SK-N-DZ (cell line): ENCODE results near the gene KIF9. TPM values are rescaled to one million over a fixed set of nuclear protein-coding genes. Genes with fewer than 3 reads are reported as not detected.
A peak's percentile ranks its signal among the peaks of the same experiment; 100 is the strongest.
"Not testable (repeated sequence)": the region's sequence is repeated elsewhere in the genome, so short reads cannot be mapped to it uniquely, and the experiment has no call there.

Experiments
- DNase-seq: peaks from one replicate; pipeline ENCODE4 v3.0.0-alpha.2; 2015; ENCODE audit warnings: low spot score
- polyA plus RNA-seq, 2 experiments: library from polyadenylated mRNA; depleted of rRNA; stranded (reverse); fragments of >200 nt; gene quantifications; 2 replicates each; pipeline ENCODE4 v1.2.3, GENCODE V29; 2014

The KIF9 gene
- polyA plus RNA-seq (2014; cell fraction: cytosol; rRNA removed), result 4.1 and 5.2 TPM in 2 replicates
- polyA plus RNA-seq (2014; cell fraction: nucleus; rRNA removed), result 6.9 and 9.3 TPM in 2 replicates

- DNase-seq, result peak; percentile 92
Observed at GRCh38 chr3:47282424-47283192, at the start of gene KIF9, which contains the start of gene KLHL18. Gene KIF9 (minus strand): TSS chr3:47282799. CDS start chr3:47277374, 5,425 bp downstream. Gene KLHL18 (plus strand): TSS chr3:47282944. CDS start chr3:47282966, 22 bp downstream.

- peak; percentile 47 for DNase-seq
Observed at GRCh38 chr3:47324278-47324865, 41.8 kb upstream of the KIF9 start.

GRCh38 chr3:47323431-47324277 is 41.1 kb upstream of the KIF9 start:
- no peak for DNase-seq

GRCh38 chr3:47319956-47320355 is 37.4 kb upstream of the KIF9 start:
- no peak for DNase-seq

- no peak for DNase-seq
Observed at GRCh38 chr3:47318916-47319315, 36.3 kb upstream of the KIF9 start.

- DNase-seq, result not testable (repeated sequence)
Observed at GRCh38 chr3:47316151-47316550, 33.6 kb upstream of the KIF9 start.

- no peak for DNase-seq
Observed at GRCh38 chr3:47315069-47315647, 32.6 kb upstream of the KIF9 start.

- no peak for DNase-seq
Observed at GRCh38 chr3:47314056-47314764, 31.6 kb upstream of the KIF9 start.

GRCh38 chr3:47313341-47314055 is 30.9 kb upstream of the KIF9 start:
- no peak for DNase-seq

- no peak for DNase-seq
Observed at GRCh38 chr3:47310391-47310790, 27.8 kb upstream of the KIF9 start.

GRCh38 chr3:47309231-47309630 is 26.6 kb upstream of the KIF9 start:
- DNase-seq, result not testable (repeated sequence)

- DNase-seq, result no peak
Observed at GRCh38 chr3:47306022-47306421, 23.4 kb upstream of the KIF9 start.

GRCh38 chr3:47301456-47301855 is 18.9 kb upstream of the KIF9 start:
- no peak for DNase-seq

- DNase-seq, result no peak
Observed at GRCh38 chr3:47299381-47300318, 17.1 kb upstream of the KIF9 start.

GRCh38 chr3:47298439-47298838 is 15.8 kb upstream of the KIF9 start:
- DNase-seq, result no peak

- DNase-seq, result no peak
Observed at GRCh38 chr3:47296562-47297302, 14.1 kb upstream of the KIF9 start.

GRCh38 chr3:47295976-47296375 is 13.4 kb upstream of the KIF9 start:
- no peak for DNase-seq

- no peak for DNase-seq
Observed at GRCh38 chr3:47295322-47295721, 12.7 kb upstream of the KIF9 start.
